SU-DHL-6 (cell line): ENCODE measurements around the gene H2BK1.

ENCODE experiments used
- EZH2phosphoT487 ChIP-seq: fragments of 200-600 bp; sonication (generic), shearing (Covaris generic); conservative IDR thresholded peaks from 2 replicates; pipeline ENCODE4 v1.6.1; 2018; ENCODE audit warnings: mild to moderate bottlenecking, antibody characterized with exemption, low read length, moderate library complexity, mixed read lengths
- TF ChIP-seq, protein P1 (sequence below): fragments of 200-600 bp; sonication (generic); IDR thresholded peaks from one replicate; pipeline ENCODE4 v1.5.1; 2017; ENCODE audit warnings: antibody characterized with exemption, mild to moderate bottlenecking, low read length, moderate library complexity; ENCODE audit not compliant: insufficient read depth, poor library complexity, severe bottlenecking

DNA sequence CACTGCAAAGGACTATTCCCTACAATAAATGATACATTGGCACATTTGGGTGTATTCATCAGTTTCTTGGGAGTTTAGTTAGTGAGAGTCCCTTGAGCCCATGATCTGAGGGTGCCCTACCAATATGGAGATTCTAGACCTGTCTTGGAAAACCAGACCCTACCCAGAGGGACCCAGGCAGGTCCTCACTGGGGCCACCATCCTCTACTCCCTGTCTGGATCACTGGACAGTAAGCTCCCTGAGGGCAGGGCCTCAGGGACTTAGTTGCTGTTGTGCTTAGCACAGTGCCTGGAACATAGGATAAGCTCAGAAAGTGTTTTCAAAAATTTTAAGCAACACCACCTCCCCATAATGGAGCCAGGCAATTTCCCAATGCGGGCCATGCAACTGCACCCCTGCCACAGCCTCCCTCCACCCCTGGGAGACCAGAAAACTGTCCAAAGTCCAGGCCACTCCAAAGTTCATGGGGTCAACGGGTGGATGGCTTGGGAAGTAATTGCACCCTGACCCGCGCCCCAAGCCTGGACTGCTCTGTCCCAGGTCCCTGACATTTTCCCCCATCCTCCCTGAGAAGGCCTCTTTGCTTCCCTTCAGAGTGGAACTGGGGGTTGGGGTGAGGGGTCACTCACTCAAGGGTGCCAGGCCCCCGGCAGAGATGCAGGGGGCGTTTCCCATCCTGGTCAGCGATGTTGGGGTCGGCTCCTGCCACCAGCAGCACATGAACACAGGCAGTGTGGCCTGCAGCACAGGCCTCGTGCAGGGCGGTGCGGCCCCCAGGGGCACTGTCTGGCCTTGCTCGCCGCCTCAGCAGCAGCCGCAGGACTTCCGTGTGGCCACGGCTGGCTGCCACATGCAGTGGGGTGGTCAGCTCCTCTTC, 24.3 kb downstream of the H2BK1 start:
- TF ChIP-seq, protein P1, sequence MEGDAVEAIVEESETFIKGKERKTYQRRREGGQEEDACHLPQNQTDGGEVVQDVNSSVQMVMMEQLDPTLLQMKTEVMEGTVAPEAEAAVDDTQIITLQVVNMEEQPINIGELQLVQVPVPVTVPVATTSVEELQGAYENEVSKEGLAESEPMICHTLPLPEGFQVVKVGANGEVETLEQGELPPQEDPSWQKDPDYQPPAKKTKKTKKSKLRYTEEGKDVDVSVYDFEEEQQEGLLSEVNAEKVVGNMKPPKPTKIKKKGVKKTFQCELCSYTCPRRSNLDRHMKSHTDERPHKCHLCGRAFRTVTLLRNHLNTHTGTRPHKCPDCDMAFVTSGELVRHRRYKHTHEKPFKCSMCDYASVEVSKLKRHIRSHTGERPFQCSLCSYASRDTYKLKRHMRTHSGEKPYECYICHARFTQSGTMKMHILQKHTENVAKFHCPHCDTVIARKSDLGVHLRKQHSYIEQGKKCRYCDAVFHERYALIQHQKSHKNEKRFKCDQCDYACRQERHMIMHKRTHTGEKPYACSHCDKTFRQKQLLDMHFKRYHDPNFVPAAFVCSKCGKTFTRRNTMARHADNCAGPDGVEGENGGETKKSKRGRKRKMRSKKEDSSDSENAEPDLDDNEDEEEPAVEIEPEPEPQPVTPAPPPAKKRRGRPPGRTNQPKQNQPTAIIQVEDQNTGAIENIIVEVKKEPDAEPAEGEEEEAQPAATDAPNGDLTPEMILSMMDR: no peak
- TF ChIP-seq EZH2phosphoT487: no peak
